UCSD-AML1 (cell line): ENCODE results near the gene RAI2.

ENCODE experiments used
- DNase-seq: peaks from one replicate; lab custom pipeline; 2025; ENCODE audit not compliant: unreplicated experiment; lab: John Stamatoyannopoulos, UW

Gene RAI2

GRCh38 chrX:17860811-17861488 lies at the start of gene RAI2:
RAI2 (minus strand) TSS chrX:17861298; CDS start chrX:17802010, 59,288 bp downstream.
- DNase-seq, result no peak

- DNase-seq, result no peak
These were observed 27.3 kb upstream of the RAI2 start for GRCh38 chrX:17888421-17888820.

DNA sequence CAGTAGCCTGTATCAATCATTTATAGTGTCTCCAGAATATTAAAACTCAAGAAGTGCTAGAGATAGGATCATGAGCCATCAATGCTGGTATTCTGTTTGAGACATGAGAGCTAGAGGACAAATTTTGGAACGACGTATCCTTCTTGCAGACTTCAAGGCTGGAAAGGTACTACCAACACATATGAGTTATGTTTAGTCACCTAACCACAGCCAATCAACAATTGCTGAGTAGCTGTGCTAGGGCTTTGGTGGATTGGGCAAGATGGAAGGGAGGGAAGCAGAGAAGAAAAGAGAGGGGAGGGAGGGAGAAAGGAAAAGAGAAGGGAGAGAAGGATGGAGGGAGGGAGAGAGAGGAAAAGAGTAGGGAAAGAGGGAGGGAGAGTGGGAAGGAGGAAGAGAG lies 21.6 kb upstream of the RAI2 start:
- DNase-seq, result no peak

DNA sequence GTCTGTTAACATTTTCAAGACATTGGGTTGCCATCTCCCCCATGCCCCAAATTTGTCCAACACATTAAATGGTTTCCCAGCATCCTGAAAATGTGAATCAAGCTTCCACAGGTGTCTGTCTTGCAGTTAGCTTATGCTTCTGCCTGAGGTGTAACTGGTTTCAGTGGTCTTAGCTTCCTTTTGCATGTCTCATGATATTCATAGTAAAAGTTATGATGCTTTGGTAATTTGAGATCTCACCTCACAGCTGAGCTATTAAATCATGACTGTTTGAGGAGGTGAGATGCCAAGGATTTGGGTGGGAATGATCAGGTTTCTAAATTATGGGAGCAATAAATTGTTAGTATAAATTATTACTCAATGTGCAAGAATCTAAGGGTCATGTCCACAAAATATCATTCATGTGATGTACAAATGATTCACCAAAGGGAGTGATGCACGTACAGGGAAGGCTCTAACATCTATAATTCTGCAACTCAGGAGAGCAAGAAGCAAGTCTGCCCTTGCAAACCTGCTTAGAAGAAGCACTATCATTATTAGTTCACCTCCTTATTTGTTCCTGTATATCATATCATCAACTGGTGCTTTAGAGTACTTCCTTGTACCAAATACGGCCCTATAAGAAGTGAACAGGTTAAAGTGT lies 17.1 kb upstream of the RAI2 start:
- no peak for DNase-seq

GRCh38 chrX:17876135-17876534 lies 15.0 kb upstream of the RAI2 start:
- no peak for DNase-seq

DNA sequence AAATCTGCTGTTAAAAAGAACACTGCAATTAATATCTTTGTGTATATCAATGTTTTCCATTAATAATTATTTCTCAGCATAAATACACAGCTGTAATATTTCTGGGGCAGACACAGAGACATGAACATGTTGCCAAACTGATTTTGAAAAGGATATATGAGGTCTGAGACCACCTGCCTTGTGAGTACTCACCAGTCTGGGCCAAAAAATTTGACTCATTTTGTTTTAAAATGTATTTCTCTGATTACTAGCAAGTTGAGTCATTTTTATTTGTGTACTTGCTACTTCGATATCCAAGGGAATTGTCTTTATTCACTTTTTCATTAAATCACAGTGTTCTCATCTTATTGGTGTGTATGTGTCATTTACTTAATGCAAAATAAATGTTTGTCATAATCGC lies 8.5 kb upstream of the RAI2 start:
- no peak for DNase-seq

DNA sequence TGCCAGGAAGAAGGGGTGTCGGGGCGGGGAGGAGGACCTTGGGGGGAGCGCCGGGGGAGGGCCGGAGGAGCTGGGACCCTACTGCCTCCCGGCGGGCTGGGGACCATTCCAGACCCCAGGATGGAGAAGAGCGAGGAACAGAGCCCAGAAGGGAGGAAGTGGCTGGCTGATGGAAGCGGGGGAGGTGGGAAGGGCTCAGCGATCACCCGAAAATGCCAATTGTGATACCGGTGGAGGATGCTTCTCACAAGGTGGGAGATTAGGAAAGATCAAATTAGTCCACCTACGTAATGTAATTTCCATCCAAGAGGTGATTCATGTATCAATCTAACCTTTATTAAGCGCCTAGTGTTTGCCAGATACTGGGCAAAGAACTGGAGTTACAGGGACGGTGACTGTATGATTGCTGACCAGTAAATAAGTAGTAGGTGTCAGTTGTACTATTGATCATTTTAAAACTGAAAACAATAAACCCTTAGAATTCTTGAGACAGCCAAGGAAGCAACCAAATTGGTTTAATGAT lies 452 bp upstream of the RAI2 start:
- no peak for DNase-seq

DNA sequence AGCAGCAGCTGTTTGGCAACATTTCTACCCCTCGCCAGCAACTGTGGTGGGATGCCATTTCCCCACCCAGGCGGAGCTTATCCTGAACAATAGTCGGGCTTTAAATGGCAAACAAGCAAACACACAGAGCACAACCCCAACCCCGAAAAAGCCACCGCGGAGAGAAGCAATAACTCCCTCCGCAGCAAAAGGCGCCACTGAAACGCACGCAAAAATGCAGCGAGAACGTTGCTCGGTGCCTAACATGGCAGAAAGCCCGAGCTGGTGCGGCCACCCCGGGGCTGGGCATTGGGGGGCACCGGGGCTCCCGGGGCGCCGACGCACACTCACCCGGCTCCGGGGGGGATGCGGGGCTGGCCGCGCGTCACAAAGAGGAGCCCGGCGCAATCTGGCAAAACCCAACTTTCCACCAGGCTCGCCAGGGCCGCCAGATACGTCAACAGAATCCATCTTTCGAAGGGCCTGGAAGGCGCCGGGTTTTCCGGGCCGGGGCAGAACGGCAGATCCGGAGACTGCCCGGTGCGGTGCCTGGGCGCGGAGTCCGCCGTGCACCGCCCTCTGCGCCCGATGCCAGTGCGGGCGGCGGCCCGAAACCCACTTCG lies 818 bp downstream of the RAI2 start:
- DNase-seq, result no peak

DNA sequence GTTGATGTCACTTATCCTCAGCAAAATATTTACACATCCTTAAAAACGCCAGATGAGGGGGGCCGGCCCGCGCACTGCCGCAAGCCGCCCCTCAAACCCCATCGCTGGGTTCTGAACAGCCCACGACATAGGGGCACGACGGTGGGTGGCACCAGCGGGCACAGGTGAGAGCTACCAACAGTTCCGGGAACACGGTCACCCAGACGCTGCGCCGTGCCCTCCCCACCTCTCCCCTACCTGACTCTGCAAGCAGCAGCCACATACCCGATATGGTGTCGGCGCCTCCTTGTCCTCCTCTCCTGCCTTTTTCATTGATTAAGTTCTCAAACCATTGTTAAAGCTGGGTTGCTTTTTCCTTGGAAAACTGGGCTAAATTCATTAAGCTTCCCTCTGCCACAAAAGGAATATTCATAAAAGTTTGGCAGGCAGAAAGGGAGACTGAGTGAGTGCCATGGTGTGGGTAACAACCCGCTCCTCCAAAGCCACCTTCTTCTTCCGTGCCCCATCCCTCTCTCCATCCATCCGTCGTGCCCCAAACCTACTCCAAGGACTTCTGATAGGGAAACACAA lies 1.4 kb downstream of the RAI2 start:
- DNase-seq, result no peak

DNA sequence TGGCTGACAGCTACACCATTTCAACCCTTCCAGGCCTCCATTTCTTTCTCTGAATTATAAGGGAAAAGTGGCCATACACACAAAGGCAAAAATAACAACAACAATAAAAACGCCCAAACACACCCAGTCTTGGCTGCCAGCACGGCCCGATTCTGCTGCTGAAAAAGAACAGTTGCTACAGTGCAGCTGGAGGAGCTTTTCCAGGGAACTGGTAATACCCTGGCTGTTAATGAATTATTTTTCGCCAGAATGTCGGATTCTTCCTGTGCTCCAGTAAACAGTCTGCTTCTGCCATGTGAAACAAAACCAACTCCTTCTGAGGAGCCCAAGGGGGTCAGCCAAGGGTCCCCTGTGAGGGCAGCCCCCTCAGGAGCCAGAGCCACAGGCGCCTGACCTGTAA lies 6.6 kb downstream of the RAI2 start:
- no peak for DNase-seq

GRCh38 chrX:17854069-17854468 lies 7.0 kb downstream of the RAI2 start:
- no peak for DNase-seq

- no peak for DNase-seq
These were observed 9.2 kb downstream of the RAI2 start for GRCh38 chrX:17851874-17852273.

- DNase-seq, result no peak
These were observed 12.4 kb downstream of the RAI2 start for GRCh38 chrX:17848545-17849265.

DNA sequence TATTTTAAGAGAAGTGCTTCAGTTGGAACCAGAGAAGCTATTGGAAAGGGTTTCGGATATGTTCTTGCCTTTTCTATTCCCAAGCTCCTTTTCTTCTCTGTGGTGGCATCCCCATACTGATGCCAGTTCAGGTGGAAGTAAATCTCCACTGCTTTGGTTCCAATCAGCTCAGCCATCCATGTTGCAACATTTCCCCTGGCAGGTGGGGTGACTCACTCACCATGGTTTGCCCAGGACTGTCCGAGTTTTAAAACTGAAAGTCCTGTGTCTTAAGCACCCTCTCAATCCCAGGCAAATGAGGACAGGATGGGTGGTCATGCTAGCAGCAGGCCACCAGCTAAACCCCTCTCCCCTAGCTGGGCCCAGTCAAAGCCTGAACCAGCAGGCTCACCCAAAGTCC lies 15.1 kb downstream of the RAI2 start:
- DNase-seq, result no peak

- DNase-seq, result no peak
These were observed 16.9 kb downstream of the RAI2 start for GRCh38 chrX:17844236-17844635.

- DNase-seq, result no peak
These were observed 18.2 kb downstream of the RAI2 start for GRCh38 chrX:17842769-17843525.

GRCh38 chrX:17839269-17839668 lies 21.8 kb downstream of the RAI2 start:
- no peak for DNase-seq

DNA sequence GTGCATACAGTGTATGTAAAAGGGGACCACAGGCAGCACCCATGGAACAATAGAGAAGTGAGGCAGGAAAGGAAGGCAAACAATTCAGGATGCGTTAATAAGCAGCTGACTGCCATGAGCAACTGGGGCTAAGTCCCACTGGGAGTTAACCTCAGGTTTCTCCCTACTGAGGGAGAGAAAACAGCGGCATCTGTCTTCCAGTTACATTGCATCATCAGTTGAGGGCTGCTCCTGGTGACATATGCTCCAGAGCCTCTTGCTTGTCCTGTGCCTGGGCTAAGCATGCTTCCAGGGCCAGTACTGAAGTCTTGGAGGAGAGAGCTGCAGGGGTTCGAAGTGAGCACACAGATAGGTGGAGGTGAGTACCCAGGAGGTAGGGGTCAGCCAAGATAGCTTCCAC lies 24.3 kb downstream of the RAI2 start:
- DNase-seq, result no peak

DNA sequence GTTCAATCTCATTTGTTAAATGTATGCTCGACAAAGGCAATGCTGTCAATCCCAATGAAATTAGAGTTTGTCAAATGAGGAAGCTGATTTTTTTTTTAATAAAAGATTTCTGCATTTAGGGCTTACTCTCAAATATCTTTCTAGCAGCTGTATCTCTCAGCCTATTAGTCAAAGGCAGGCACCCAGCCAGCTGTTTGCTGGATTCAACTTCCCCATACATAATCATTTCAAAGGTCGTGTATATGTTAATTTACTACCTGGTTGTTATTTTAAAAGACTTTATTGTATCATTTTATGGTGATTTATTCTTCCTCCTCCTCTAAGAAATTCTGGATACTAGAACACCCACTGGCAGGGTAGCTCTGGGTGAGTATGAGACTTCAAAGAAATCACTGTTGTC lies 27.1 kb downstream of the RAI2 start:
- no peak for DNase-seq

DNA sequence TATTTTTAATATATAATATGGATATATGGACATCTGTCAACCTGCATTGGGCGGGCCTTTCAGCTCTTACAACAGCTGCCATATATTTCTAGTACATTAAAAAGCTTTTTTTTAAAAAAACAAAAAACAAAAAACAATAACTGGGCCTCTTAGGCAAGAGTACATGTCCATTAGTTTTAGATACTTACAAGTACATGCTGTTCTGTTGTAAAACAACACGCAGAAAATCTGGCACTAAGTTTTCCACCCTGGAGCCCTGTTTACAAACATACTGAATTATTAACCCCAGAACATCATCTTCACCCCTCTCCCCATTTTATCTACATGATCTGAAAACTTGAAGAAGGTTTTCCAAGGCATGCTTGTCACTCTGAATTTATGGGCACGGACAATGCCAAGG lies 29.8 kb downstream of the RAI2 start:
- no peak for DNase-seq

DNA sequence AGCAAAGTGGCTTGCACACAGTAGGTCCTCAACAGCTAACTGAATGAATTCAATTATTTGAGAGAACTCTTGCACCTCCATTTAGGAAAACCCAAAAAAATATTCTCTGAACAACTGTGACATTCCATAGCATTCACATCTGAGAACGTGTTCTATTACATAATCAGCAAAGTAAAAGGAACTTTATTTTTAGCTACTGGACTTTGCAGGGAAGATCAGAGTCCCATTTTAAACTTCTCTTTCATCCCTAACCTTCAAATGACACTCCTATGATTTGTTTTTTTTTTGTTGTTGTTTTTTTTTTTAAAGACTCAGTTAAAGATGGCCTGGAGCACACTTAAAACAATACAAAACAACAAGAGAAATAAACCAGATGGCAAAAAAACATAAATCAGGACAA lies 30.9 kb downstream of the RAI2 start:
- no peak for DNase-seq
